WERI-Rb-1 (cell line): ENCODE measurements around the gene CD8A.

Experiments used
- DNase-seq: peaks from one replicate; pipeline ENCODE4 v3.0.0-alpha.2; 2020
- H3K27ac ChIP-seq: fragments of 250-450 bp; sonication (Bioruptor Pico); 2 replicates; pipeline ENCODE4 v1.5.1; 2020; ENCODE audit warnings: mild to moderate bottlenecking, moderate library complexity
- H3K27me3 ChIP-seq: fragments of 250-450 bp; sonication (Bioruptor Pico); 2 replicates; pipeline ENCODE4 v1.5.1; 2021; ENCODE audit warnings: mild to moderate bottlenecking, low read depth, moderate library complexity; ENCODE audit not compliant: insufficient read depth, severe bottlenecking
- H3K36me3 ChIP-seq: fragments of 250-450 bp; sonication (Bioruptor Pico); 2 replicates; pipeline ENCODE4 v1.5.1; 2020; ENCODE audit warnings: mild to moderate bottlenecking, moderate library complexity
- H3K4me3 ChIP-seq: 2 replicates; pipeline ENCODE4 v1.5.1; 2011; ENCODE audit warnings: low read depth, mild to moderate bottlenecking, control low read depth, low read length
- H3K9me3 ChIP-seq: fragments of 250-450 bp; sonication (Bioruptor Pico); 2 replicates; pipeline ENCODE4 v1.5.1; 2021; ENCODE audit warnings: mild to moderate bottlenecking, moderate library complexity; ENCODE audit not compliant: severe bottlenecking
- CTCF ChIP-seq: IDR thresholded peaks from 2 replicates; pipeline ENCODE4 v1.5.1; 2011; ENCODE audit warnings: low read depth, mild to moderate bottlenecking, control low read depth, inconsistent platforms, low read length

CD8A gene

GRCh38 chr2:86778957-86779356, 11.8 kb downstream of the CD8A start:
- Histone ChIP-seq H3K36me3 (peaks cover 4% of the 10 kb centered on the region), H3K27me3 (no peaks in the 10 kb centered on the region), H3K9me3 (no peaks in the 10 kb centered on the region), H3K4me3 (no peak overlapping the region), H3K27ac (no peak overlapping the region)
- DNase-seq, result no peak
- no peak for TF ChIP-seq CTCF

- Histone ChIP-seq H3K27me3 (no peaks in the 10 kb centered on the region), H3K27ac (no peak overlapping the region), H3K36me3 (peaks cover 19% of the 10 kb centered on the region), H3K4me3 (no peak overlapping the region), H3K9me3 (no peaks in the 10 kb centered on the region)
- no peak for DNase-seq
- TF ChIP-seq CTCF, result no peak
Observed at GRCh38 chr2:86776532-86776931, 14.2 kb downstream of the CD8A start.

- TF ChIP-seq CTCF, result no peak
- no peaks in the 10 kb centered on the region for H3K9me3 ChIP-seq
- no peak overlapping the region for H3K27ac ChIP-seq
- H3K4me3 ChIP-seq, result no peak overlapping the region
- H3K36me3 ChIP-seq, result peaks cover 30% of the 10 kb centered on the region
- H3K27me3 ChIP-seq, result no peaks in the 10 kb centered on the region
- no peak for DNase-seq
Observed at GRCh38 chr2:86775338-86775737, 15.4 kb downstream of the CD8A start.

GRCh38 chr2:86774862-86775261, 15.9 kb downstream of the CD8A start:
- DNase-seq, result no peak
- peaks cover 35% of the 10 kb centered on the region for H3K36me3 ChIP-seq
- no peaks in the 10 kb centered on the region for H3K27me3 ChIP-seq
- H3K27ac ChIP-seq, result no peak overlapping the region
- no peaks in the 10 kb centered on the region for H3K9me3 ChIP-seq
- H3K4me3 ChIP-seq, result no peak overlapping the region
- no peak for TF ChIP-seq CTCF

GRCh38 chr2:86772611-86773010, 18.1 kb downstream of the CD8A start:
- Histone ChIP-seq H3K4me3 (no peak overlapping the region), H3K27me3 (no peaks in the 10 kb centered on the region), H3K27ac (no peak overlapping the region), H3K9me3 (no peaks in the 10 kb centered on the region), H3K36me3 (peaks cover 51% of the 10 kb centered on the region)
- TF ChIP-seq CTCF, result no peak
- DNase-seq, result no peak

GRCh38 chr2:86770816-86771301, 19.9 kb downstream of the CD8A start:
- Histone ChIP-seq H3K27me3 (no peaks in the 10 kb centered on the region), H3K9me3 (no peaks in the 10 kb centered on the region), H3K4me3 (no peak overlapping the region), H3K27ac (no peak overlapping the region), H3K36me3 (peaks cover 62% of the 10 kb centered on the region)
- no peak for DNase-seq
- TF ChIP-seq CTCF, result no peak
